GM12878 (cell line): ENCODE measurements around the gene ANKRD44.

Experiments used
- TF ChIP-seq, protein P1 (sequence below), 3 experiments: IDR thresholded peaks in 2 of 3; conservative IDR thresholded peaks in 1 of 3; 2 replicates each; pipeline ENCODE4 v1.5.1; 2011; ENCODE audit warnings: low read depth in 3 of 3, low read length in 3 of 3, mild to moderate bottlenecking in 3 of 3, control low read depth in 2 of 3, moderate library complexity in 2 of 3, inconsistent platforms in 1 of 3, mixed read lengths in 1 of 3; ENCODE audit not compliant: control insufficient read depth in 2 of 3, insufficient read depth in 1 of 3; ENCODE audit errors: extremely low read depth in 1 of 3
- TF ChIP-seq, protein P2 (sequence below): IDR thresholded peaks from 2 replicates; pipeline ENCODE4 v1.6.1; 2011; ENCODE audit warnings: low read depth, low read length, improper control_type of control experiment, borderline replicate concordance
- TF ChIP-seq, protein P3 (sequence below): fragments of 450-650 bp; IDR thresholded peaks from 2 replicates; pipeline ENCODE4 v1.6.1; 2018; ENCODE audit warnings: borderline replicate concordance, mild to moderate bottlenecking; ENCODE audit not compliant: partially characterized antibody

DNA sequence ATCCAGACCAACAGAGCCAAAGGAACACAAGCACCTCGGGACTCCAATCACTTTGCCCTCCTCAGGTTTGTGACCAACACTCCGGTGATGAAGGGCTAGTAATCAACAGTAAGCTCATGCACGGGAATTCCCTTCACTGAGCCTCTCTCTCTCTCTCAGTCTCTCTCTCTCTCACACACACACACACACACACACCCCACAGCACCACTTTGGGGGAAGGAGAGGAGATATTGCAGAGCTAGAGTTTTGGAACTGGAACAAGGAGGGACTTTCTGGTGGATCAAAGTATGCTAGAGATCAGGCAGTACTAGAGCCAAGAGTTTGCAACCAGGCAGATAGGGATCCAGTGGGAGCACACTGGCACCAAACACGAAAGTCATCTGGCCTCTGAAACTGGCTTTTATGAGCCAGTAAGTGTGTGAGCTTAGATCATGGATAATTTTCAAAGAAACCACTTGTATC is 98.7 kb downstream of the ANKRD44 start:
- TF ChIP-seq, protein P1, sequence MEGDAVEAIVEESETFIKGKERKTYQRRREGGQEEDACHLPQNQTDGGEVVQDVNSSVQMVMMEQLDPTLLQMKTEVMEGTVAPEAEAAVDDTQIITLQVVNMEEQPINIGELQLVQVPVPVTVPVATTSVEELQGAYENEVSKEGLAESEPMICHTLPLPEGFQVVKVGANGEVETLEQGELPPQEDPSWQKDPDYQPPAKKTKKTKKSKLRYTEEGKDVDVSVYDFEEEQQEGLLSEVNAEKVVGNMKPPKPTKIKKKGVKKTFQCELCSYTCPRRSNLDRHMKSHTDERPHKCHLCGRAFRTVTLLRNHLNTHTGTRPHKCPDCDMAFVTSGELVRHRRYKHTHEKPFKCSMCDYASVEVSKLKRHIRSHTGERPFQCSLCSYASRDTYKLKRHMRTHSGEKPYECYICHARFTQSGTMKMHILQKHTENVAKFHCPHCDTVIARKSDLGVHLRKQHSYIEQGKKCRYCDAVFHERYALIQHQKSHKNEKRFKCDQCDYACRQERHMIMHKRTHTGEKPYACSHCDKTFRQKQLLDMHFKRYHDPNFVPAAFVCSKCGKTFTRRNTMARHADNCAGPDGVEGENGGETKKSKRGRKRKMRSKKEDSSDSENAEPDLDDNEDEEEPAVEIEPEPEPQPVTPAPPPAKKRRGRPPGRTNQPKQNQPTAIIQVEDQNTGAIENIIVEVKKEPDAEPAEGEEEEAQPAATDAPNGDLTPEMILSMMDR (IDR thresholded peaks at IDR 0.05 in 2 of 3, conservative IDR thresholded peaks at IDR 0.05 in 1 of 3; ENCODE audit: control insufficient read depth in 2 of 3, extremely low read depth in 1 of 3, insufficient read depth in 1 of 3, low read depth in 3 of 3, low read length in 3 of 3) = no peak
- TF ChIP-seq, protein P2, sequence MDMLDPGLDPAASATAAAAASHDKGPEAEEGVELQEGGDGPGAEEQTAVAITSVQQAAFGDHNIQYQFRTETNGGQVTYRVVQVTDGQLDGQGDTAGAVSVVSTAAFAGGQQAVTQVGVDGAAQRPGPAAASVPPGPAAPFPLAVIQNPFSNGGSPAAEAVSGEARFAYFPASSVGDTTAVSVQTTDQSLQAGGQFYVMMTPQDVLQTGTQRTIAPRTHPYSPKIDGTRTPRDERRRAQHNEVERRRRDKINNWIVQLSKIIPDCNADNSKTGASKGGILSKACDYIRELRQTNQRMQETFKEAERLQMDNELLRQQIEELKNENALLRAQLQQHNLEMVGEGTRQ = no peak
- TF ChIP-seq, protein P3, sequence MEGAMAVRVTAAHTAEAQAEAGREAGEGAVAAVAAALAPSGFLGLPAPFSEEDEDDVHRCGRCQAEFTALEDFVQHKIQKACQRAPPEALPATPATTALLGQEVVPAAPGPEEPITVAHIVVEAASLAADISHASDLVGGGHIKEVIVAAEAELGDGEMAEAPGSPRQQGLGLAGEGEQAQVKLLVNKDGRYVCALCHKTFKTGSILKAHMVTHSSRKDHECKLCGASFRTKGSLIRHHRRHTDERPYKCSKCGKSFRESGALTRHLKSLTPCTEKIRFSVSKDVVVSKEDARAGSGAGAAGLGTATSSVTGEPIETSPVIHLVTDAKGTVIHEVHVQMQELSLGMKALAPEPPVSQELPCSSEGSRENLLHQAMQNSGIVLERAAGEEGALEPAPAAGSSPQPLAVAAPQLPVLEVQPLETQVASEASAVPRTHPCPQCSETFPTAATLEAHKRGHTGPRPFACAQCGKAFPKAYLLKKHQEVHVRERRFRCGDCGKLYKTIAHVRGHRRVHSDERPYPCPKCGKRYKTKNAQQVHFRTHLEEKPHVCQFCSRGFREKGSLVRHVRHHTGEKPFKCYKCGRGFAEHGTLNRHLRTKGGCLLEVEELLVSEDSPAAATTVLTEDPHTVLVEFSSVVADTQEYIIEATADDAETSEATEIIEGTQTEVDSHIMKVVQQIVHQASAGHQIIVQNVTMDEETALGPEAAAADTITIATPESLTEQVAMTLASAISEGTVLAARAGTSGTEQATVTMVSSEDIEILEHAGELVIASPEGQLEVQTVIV = no peak
